ENCODE measurements around the gene HSH2D.
A peak's percentile ranks its signal among the peaks of the same experiment; 100 is the strongest.
"Not testable (repeated sequence)": the region's sequence is repeated elsewhere in the genome, so short reads cannot be mapped to it uniquely, and the experiment has no call there.

HSH2D gene

DNA sequence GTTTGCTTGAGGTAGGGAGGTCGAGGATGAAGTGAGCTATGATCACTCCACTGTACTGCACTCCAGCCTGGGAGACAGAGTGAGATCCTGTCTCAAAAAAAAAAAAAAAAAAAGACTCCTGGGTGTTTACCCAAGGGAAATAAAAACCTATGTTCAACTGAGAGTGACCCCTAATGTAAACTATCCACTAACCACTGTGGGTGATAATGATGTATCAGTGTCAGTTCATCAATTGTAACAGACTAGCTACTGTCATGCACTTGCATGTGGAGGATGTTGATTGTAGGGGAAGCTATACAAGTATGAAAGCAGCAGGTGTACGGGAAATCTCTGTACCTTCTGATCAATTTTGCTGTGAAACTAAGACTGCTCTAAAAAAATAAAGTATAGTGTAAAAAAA is 32.5 kb downstream of the HSH2D start:
- no peak for DNase-seq (ENCODE audit: low spot score)
- in situ Hi-C loops (cut with MboI; ENCODE audit: low sequenced_read_pairs, unreplicated experiment) = loop anchor here (25.0 kb wide), 1 partner anchor 539 kb away; the partner anchor contains the start of gene CYP4F3
- TF ChIP-seq, protein P1, sequence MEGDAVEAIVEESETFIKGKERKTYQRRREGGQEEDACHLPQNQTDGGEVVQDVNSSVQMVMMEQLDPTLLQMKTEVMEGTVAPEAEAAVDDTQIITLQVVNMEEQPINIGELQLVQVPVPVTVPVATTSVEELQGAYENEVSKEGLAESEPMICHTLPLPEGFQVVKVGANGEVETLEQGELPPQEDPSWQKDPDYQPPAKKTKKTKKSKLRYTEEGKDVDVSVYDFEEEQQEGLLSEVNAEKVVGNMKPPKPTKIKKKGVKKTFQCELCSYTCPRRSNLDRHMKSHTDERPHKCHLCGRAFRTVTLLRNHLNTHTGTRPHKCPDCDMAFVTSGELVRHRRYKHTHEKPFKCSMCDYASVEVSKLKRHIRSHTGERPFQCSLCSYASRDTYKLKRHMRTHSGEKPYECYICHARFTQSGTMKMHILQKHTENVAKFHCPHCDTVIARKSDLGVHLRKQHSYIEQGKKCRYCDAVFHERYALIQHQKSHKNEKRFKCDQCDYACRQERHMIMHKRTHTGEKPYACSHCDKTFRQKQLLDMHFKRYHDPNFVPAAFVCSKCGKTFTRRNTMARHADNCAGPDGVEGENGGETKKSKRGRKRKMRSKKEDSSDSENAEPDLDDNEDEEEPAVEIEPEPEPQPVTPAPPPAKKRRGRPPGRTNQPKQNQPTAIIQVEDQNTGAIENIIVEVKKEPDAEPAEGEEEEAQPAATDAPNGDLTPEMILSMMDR (IDR thresholded peaks at IDR 0.05; ENCODE audit: borderline replicate concordance, control extremely low read depth, extremely low read depth, insufficient read depth, missing control alignments) = no peak

DNA sequence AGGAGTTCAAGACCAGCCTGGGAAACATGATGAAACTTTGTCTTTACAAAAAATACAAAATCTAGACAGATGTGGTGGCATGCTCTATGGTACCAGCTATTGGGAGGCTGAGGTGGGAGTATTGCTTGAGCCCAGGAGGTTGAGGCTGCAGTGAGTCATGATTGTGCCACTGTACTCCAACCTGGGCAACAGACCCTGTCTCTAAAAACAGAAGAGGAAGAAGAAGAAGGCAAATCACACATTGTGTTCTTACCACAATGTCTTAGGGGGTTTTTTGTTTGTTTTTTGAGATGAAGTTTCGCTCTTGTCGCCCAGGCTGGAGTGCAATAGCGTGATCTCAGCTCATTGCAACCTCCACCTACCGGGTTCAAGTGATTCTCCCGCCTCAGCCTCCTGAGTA is 35.4 kb downstream of the HSH2D start:
- in situ Hi-C loops (cut with MboI; ENCODE audit: low sequenced_read_pairs, unreplicated experiment) = loop anchor here (25.0 kb wide), 1 partner anchor 542 kb away; the partner anchor contains the start of gene CYP4F3
- not testable (repeated sequence) for DNase-seq (ENCODE audit: low spot score)

DNA sequence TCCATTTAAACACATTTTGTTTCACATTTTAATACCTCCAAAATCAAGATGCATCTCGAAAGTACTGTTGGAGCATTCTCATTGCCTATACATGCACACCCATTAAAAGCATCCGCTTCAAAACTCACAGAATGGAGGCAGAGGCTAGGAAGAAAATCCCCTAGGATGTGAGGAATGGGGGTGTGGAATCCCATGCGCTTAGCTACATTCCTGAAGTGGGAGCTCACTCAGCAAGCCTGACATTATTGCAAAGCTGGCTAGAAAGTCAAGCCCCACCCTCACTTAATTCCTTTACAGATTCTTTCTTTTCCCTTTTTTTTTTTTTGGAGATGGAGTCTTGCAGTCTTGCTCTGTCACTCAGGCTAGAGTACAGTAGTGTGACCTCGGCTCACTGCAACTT is 37.1 kb downstream of the HSH2D start:
- in situ Hi-C loops (cut with MboI; ENCODE audit: low sequenced_read_pairs, unreplicated experiment) = loop anchor here (25.0 kb wide), 1 partner anchor 543 kb away; the partner anchor contains the start of gene CYP4F3
- DNase-seq (ENCODE audit: low spot score) = no peak
- TF ChIP-seq, protein P1 (IDR thresholded peaks at IDR 0.05; ENCODE audit: borderline replicate concordance, control extremely low read depth, extremely low read depth, insufficient read depth, missing control alignments) = no peak

DNA sequence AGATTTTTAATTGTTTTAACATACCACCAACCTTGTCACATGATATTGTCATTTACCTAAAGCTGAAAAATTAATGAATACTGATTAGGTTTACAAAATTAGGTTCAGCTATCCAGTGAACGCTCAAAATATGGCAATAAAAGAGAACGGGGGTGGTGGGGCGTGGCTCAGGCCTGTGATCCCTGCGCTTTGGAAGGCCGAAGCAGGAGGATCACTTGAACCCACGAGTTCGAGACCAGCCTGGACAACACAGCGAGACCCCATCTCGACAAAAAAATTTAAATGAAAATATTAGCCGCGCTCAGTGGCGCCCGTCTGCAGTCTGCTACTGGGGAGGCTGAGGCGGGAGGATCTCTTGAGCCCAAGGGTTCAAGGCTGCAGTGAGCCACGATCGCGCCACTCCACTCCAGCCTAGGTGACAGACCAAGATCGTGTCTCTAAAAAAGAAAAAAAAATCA is 41.2 kb downstream of the HSH2D start:
- no peak for DNase-seq (ENCODE audit: low spot score)
- in situ Hi-C loops (cut with MboI; ENCODE audit: low sequenced_read_pairs, unreplicated experiment) = loop anchor here (25.0 kb wide), 1 partner anchor 547 kb away; the partner anchor contains the start of gene CYP4F3
- TF ChIP-seq, protein P1 (IDR thresholded peaks at IDR 0.05; ENCODE audit: borderline replicate concordance, control extremely low read depth, extremely low read depth, insufficient read depth, missing control alignments) = no peak

DNA sequence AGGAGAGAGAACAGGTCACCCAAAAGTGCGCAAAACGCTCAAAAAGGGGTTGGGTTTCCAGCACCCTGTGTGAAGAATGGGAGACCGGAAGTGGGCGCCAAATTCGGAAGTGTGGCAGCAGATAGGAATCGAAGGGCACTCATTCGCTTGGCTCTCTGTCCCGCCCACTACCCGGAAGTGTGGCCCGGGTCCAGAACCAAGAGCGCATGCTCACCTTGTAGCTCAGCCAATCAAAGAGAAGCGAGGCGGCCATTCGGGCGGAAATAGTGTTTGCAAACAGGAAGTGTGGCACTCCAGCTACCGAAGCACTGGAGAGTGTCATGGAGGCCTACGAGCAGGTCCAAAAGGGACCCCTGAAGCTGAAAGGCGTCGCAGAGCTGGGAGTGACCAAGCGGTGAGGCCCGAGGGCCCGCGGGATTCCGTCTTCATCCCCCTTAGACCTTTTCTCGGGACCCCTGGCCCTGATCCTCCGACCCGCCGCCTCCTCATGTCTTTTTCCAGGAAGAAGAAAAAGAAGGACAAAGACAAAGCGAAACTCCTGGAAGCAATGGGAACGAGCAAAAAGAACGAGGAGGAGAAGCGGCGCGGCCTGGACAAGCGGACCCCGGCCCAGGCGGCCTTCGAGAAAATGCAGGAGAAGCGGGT is 41.8 kb downstream of the HSH2D start, which contains the start of gene FAM32A:
Gene FAM32A, plus strand, starts transcription at position 288 of the 645 bp plus-strand sequence. Its CDS starts 33 bp downstream, at position 321.
- peak; percentile 98 for DNase-seq (ENCODE audit: low spot score)
- TF ChIP-seq, protein P1 (IDR thresholded peaks at IDR 0.05; ENCODE audit: borderline replicate concordance, control extremely low read depth, extremely low read depth, insufficient read depth, missing control alignments) = no peak
- in situ Hi-C loops (cut with MboI; ENCODE audit: low sequenced_read_pairs, unreplicated experiment) = loop anchor here (25.0 kb wide), 1 partner anchor 548 kb away; the partner anchor contains the start of gene CYP4F3

DNA sequence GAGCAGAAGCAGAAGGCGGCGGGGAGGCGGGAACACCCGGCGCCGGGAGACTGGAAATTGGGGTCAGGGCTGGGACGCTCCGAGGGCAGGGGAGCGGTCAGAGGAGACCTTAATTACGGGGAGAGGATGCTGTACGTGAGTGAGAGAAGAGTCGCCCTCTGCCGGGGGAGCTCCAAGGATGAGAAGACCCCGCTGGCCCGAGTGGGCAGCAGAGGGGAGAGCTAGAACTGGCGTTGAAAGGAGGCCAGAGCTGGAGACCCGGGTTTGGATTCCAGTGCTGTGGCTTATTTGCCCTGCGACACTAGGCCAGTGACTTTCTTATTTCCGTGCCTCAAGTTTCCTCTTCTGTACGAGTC is 42.3 kb downstream of the HSH2D start:
- TF ChIP-seq, protein P1 (IDR thresholded peaks at IDR 0.05; ENCODE audit: borderline replicate concordance, control extremely low read depth, extremely low read depth, insufficient read depth, missing control alignments) = peak; percentile 61
- in situ Hi-C loops (cut with MboI; ENCODE audit: low sequenced_read_pairs, unreplicated experiment) = loop anchor here (25.0 kb wide), 1 partner anchor 548 kb away; the partner anchor contains the start of gene CYP4F3
- DNase-seq (ENCODE audit: low spot score) = peak; percentile 62

DNA sequence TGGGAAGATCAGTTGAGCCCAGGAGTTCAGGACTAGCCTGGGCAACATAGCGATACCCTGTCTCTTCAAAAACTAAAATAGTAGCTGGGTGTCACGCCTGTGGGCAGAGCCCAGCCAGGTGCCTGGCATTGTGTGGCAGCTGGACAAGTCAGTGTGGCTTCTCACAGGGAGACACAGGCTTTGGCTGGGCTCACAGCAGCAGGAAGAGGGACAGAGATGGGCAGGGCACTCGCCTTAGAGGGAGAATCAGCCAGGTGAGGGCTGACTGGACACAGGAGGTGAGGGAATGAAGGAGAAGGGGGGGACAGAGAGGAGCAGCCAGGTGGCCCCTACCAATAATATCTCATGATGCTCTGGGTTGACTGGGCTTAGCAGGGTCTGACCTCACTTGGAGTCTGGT is 45.0 kb downstream of the HSH2D start:
- TF ChIP-seq, protein P1 (IDR thresholded peaks at IDR 0.05; ENCODE audit: borderline replicate concordance, control extremely low read depth, extremely low read depth, insufficient read depth, missing control alignments) = no peak
- DNase-seq (ENCODE audit: low spot score) = no peak
- in situ Hi-C loops (cut with MboI; ENCODE audit: low sequenced_read_pairs, unreplicated experiment) = loop anchor here (25.0 kb wide), 1 partner anchor 551 kb away; the partner anchor contains the start of gene CYP4F3
